DND-41 (cell line): ENCODE data around the gene FRMD8.

Experiments used
- ATAC-seq: fragments of 200-7000 bp; cut with Tn5 transposase; 3 replicates; pipeline ENCODE4 v1.9.1; 2021; ENCODE audit warnings: low read depth; ENCODE audit not compliant: insufficient read depth
- DNase-seq: peaks from one replicate; pipeline ENCODE4 v3.0.0-alpha.2; 2020
- H2AFZ ChIP-seq: 2 replicates; pipeline ENCODE4 v1.6.0; 2012; ENCODE audit warnings: low read depth, low read length
- H3K27ac ChIP-seq: 2 replicates; pipeline ENCODE4 v1.5.1; 2012; ENCODE audit warnings: low read length, inconsistent platforms
- H3K27me3 ChIP-seq: fragments of 200-600 bp; sonication (generic); 2 replicates; pipeline ENCODE4 v1.6.0; 2012; ENCODE audit warnings: low read length, mild to moderate bottlenecking, inconsistent platforms; ENCODE audit not compliant: insufficient read depth, poor library complexity
- H3K36me3 ChIP-seq: 2 replicates; pipeline ENCODE4 v1.5.1; 2012; ENCODE audit warnings: low read length, inconsistent platforms; ENCODE audit not compliant: insufficient read depth
- H3K4me1 ChIP-seq: 2 replicates; pipeline ENCODE4 v1.5.1; 2012; ENCODE audit warnings: mild to moderate bottlenecking, low read length; ENCODE audit not compliant: insufficient read depth
- H3K4me2 ChIP-seq: 2 replicates; pipeline ENCODE4 v1.6.0; 2012; ENCODE audit warnings: mild to moderate bottlenecking, moderate library complexity, low read length, inconsistent platforms; ENCODE audit not compliant: insufficient read depth
- H3K4me3 ChIP-seq, 2 experiments: fragments of 200-600 bp in 1 of 2; shearing (Covaris generic) in 1 of 2; 2 replicates each; pipeline ENCODE4 v1.5.1; 2012 to 2016; ENCODE audit warnings: inconsistent platforms in 2 of 2, low read length in 2 of 2, mild to moderate bottlenecking in 2 of 2, low read depth in 1 of 2, moderate library complexity in 1 of 2
- H3K79me2 ChIP-seq: 2 replicates; pipeline ENCODE4 v1.6.0; 2012; ENCODE audit warnings: low read length, inconsistent platforms; ENCODE audit not compliant: insufficient read depth
- H3K9ac ChIP-seq: 2 replicates; pipeline ENCODE4 v1.6.0; 2012; ENCODE audit warnings: low read depth, mild to moderate bottlenecking, inconsistent platforms, low read length, moderate library complexity
- H3K9me3 ChIP-seq: 2 replicates; pipeline ENCODE4 v1.5.1; 2012; ENCODE audit warnings: low read length, moderate library complexity, mild to moderate bottlenecking, inconsistent platforms; ENCODE audit not compliant: insufficient read depth, severe bottlenecking
- H4K20me1 ChIP-seq: 2 replicates; pipeline ENCODE4 v1.6.0; 2012; ENCODE audit warnings: low read length; ENCODE audit not compliant: insufficient read depth
- CTCF ChIP-seq: IDR thresholded peaks from 2 replicates; pipeline ENCODE4 v1.5.1; 2012; ENCODE audit warnings: borderline replicate concordance, low read length, moderate library complexity, mild to moderate bottlenecking; ENCODE audit not compliant: poor library complexity, severe bottlenecking; ENCODE audit errors: extremely low read depth
- EZH2 ChIP-seq: IDR thresholded peaks from 3 replicates; pipeline ENCODE4 v1.6.1; 2012; ENCODE audit warnings: borderline replicate concordance, low read depth, mild to moderate bottlenecking, moderate library complexity, low read length, inconsistent platforms; ENCODE audit not compliant: severe bottlenecking

The FRMD8 gene

GRCh38 chr11:65436412-65437032, 50.1 kb downstream of the FRMD8 start:
- Histone ChIP-seq H3K4me2 (no peak overlapping the region), H3K4me1 (peaks cover under 1% of the 10 kb centered on the region), H3K36me3 (peaks cover 16% of the 10 kb centered on the region), H3K27me3 (no peaks in the 10 kb centered on the region), H3K79me2 (peaks cover 45% of the 10 kb centered on the region), H3K9me3 (no peaks in the 10 kb centered on the region), H4K20me1 (peaks cover 37% of the 10 kb centered on the region), H3K4me3 (no peak overlapping the region), H3K27ac (peak overlapping the region; percentile 13; the same call in 1 of the 2 replicates), H2AFZ (no peak overlapping the region), H3K9ac (no peak overlapping the region)
- no peak for TF ChIP-seq CTCF
- ATAC-seq (peak; percentile 29), DNase-seq (no peak)

GRCh38 chr11:65437436-65438227, 51.2 kb downstream of the FRMD8 start:
- H3K27ac ChIP-seq = no peak overlapping the region
- peaks cover 40% of the 10 kb centered on the region for H4K20me1 ChIP-seq
- no peaks in the 10 kb centered on the region for H3K27me3 ChIP-seq
- no peak overlapping the region for H3K4me2 ChIP-seq
- H3K79me2 ChIP-seq = peaks cover 35% of the 10 kb centered on the region
- no peaks in the 10 kb centered on the region for H3K9me3 ChIP-seq
- no peak overlapping the region for H3K4me3 ChIP-seq
- ATAC-seq = no peak
- peaks cover 16% of the 10 kb centered on the region for H3K36me3 ChIP-seq
- no peak overlapping the region for H2AFZ ChIP-seq
- 0 out of 2 replicates have a peak, but pooled peaks cover 3% of the 10 kb centered on the region for H3K4me1 ChIP-seq
- no peak overlapping the region for H3K9ac ChIP-seq
- TF ChIP-seq CTCF (no peak), EZH2 (no peak)
- DNase-seq = no peak

- Histone ChIP-seq H3K9me3 (no peaks in the 10 kb centered on the region), H3K4me3 (no peak overlapping the region), H3K4me2 (no peak overlapping the region), H3K4me1 (0 out of 2 replicates have a peak, but pooled peaks cover 3% of the 10 kb centered on the region), H3K27ac (no peak overlapping the region), H4K20me1 (peaks cover 40% of the 10 kb centered on the region), H2AFZ (no peak overlapping the region), H3K36me3 (peaks cover 16% of the 10 kb centered on the region), H3K9ac (no peak overlapping the region), H3K27me3 (no peaks in the 10 kb centered on the region), H3K79me2 (peaks cover 28% of the 10 kb centered on the region)
- DNase-seq (no peak), ATAC-seq (no peak)
- TF ChIP-seq EZH2 = no peak
- TF ChIP-seq CTCF = no peak
Measured at GRCh38 chr11:65438257-65439151, 52.1 kb downstream of the FRMD8 start.
